GM18498 (cell line): ENCODE results near the gene EGFL8.
A peak's percentile ranks its signal among the peaks of the same experiment; 100 is the strongest.
"Not testable (repeated sequence)": the region's sequence is repeated elsewhere in the genome, so short reads cannot be mapped to it uniquely, and the experiment has no call there.

Experiments used
- ATAC-seq: cut with Tn5 transposase; IDR thresholded peaks from one replicate; pipeline ENCODE4 v1.9.1; 2021; ENCODE audit warnings: mild to moderate bottlenecking, moderate library complexity; ENCODE audit not compliant: unreplicated experiment

Gene EGFL8

GRCh38 chr6:32194825-32195651, 30.6 kb downstream of the EGFL8 start:
- ATAC-seq = no peak

GRCh38 chr6:32195652-32195901, 31.2 kb downstream of the EGFL8 start:
- peak; percentile 80 for ATAC-seq

DNA sequence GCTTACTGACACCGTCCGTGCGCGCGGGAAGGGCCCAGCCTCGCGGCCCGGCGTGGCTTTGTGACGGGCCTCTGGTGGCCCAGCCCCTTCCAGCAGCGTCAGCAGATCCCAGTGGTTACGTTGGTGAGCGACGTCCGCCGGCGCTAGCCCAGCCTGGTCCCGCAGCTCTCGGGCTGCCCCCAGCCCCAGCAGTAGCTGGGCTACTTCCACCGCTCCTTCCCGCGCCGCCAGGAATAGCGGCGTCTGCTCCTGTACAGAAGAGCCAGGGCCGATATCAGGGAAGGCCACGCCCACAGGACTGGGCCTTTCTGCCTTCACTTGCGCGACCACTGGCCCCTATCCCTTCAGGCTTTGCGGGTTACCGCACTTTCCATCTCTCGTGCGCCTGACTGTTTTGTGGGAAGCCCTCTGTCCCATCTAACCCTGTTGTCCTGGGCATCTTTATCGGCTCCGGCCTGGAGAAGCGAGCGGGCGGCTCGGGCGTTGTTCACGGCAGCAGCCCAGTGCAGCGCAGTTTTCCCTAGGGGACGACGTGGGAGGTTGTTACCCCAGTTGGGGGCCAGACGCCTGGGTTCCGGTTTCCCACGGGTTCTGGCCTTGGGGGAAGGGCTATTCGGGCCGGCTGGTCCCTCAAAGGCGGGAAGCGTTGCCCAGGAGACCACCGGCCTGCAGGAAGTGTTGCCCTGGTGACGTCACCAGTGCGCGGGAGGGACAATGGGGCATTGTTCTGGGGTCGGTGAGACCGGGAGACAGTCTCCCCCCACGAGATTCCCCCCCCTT, 31.7 kb downstream of the EGFL8 start:
- ATAC-seq = peak; percentile 87

DNA sequence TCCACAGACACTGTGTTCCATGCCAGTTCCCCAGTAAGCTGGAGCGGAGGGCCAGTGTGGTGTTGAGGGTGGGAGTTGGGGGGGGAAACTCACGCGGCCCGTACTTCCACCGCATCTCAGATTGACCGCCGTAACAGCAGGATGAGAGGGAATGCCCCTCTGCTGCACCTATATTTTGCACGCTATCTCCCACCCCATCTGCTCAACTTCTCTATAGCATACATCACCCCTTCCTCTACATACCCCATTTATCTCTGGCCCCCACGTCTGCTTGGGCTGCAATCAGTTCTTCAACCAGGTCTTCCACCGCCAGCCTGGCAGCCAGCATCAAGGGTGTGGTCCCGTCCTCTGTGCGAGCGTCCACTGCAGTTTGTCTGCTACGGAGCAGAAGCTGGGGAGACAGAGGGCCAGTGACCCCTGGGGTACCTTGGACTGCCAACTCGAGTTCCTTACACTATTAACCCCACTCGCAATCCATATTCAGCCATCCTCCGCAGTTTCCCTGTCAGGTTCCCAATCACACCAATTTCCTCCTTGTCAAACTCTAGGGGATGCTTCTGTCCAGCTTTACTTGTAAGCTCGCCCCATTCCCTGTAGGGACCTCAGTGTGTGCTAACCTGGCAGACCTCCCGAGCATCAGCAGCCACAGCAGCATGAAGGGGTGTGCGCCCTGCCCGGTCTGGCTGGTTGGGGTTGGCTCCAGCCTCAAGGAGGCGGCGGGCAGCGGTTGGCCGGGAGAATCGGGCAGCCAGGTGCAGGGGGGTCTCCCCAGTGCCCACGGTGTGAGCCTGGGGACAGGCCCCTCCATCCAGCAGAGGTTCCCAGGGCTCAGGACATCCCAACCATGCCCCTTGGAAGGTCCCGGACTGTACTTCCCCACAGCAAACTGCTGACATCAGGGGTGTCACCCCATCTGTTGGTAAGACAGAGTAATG, 32.6 kb downstream of the EGFL8 start:
- no peak for ATAC-seq

- no peak for ATAC-seq
These were observed 33.9 kb downstream of the EGFL8 start for GRCh38 chr6:32198345-32198696.

- no peak for ATAC-seq
These were observed 34.5 kb downstream of the EGFL8 start for GRCh38 chr6:32198866-32199265.

DNA sequence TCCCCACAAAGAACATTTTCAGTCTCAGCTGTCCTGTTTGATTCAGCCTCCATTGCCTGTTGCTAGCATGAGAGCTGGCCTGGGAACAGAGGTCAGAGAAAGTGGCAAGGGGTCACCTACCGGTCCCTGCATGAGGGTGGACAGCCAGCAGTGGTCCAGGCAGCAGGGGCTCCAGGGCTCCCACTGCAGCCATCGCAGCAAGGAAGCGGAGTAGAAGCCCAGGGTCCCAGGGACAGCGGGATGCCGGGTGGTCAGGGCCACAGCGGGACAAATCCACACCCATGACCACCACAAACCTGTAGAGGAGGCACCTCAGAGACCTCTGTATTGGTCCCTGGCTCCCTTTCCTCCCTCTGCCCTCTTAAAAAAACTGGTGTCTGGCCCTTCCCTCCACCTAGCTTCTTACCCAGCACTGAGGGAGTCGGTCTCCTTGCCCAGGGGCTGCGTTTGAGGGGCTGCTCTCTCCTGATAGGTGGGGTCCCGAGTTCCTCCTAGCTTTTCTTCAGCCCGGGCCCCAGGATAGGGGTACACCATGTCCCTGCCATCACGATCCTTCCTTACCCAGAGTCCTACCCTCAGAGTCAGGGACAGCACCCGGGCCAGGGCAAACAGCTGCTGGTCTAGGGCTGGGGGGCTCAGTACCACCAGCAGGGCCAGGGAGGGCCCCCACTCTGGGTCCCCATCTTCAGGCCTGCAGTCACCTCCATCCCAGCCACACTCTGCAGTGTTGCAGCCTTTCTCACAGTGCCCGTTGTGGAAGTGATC, 36.5 kb downstream of the EGFL8 start:
- no peak for ATAC-seq

DNA sequence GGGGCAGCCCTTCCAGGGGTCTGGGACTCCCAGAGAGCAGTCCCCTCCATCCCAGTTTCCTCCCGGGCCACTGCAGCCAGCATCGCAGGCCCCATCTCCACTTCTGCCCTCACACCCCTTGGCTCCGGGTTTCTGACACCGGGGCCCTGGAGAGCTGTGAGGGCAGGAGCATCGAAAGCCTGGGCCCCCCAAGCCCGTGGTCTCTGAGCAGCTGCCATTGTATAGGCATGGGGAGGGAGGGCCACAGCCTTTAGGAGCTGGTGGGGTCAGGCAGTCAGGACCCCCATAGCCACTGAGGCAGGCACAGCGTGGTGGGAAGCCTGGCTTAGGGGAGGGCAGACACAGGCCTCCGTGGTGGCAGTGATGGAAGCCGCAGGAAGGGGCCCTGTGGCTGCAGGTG, 37.8 kb downstream of the EGFL8 start:
- ATAC-seq = no peak

GRCh38 chr6:32203426-32204267, 39.3 kb downstream of the EGFL8 start:
- ATAC-seq = no peak

GRCh38 chr6:32204268-32204715, 39.9 kb downstream of the EGFL8 start:
- no peak for ATAC-seq

DNA sequence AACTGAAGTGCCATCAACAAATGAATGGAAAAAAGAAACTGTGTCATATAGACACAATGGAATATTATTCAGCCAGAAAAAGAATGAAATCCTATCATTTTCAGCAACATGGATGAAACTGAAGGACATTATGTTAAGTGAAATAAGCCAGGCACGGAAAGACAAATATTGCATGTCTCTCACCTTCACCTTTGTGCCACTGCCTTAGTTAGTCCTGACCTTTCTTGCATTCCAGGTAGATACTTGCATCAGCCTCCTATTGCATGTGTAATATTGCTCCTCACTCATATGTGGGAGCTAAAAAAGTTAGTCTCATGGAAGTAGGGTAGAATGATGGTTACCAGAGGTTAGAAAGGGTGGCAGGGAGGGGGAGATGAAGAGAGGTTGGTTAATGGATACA, 44.6 kb downstream of the EGFL8 start:
- ATAC-seq = no peak

DNA sequence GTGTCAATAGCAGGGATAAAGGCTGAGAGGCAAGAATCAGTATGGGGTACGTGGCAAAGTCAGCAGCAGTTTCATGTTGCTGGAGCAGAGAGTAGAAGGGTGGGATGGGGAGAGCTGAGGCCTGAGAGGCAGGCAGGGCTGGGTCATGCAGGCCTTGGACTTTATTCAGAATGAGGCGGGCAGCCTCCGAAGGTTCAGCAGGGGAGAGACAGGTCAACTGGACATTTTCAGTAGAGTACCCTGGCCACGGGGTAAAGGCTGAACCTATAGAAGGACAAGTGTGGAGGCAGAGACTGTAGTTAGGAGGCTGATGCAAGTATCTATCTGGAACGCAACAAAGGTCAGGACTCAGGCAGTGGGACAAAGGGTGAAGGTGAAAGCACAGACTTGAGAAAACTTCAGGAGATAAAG, 45.8 kb downstream of the EGFL8 start:
- ATAC-seq = no peak

DNA sequence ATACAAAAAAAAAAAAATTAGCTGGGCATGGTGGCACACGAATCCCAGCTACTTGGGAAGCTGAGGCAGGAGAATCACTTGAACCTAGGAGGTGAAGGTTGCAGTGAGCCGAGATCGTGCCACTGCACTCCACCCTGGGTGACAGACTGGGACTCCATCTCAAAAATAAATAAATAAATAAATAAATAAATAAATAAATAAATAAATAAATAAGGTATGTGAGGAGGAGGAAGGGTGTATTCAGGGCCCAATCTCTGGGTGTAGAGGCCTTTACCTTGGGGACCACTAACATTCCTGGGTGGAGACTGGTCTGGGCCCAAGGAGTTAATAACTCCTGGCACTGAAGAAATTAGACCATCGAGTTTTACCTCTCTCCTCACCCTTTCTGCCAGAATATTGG, 47.0 kb downstream of the EGFL8 start:
- ATAC-seq = not testable (repeated sequence)

DNA sequence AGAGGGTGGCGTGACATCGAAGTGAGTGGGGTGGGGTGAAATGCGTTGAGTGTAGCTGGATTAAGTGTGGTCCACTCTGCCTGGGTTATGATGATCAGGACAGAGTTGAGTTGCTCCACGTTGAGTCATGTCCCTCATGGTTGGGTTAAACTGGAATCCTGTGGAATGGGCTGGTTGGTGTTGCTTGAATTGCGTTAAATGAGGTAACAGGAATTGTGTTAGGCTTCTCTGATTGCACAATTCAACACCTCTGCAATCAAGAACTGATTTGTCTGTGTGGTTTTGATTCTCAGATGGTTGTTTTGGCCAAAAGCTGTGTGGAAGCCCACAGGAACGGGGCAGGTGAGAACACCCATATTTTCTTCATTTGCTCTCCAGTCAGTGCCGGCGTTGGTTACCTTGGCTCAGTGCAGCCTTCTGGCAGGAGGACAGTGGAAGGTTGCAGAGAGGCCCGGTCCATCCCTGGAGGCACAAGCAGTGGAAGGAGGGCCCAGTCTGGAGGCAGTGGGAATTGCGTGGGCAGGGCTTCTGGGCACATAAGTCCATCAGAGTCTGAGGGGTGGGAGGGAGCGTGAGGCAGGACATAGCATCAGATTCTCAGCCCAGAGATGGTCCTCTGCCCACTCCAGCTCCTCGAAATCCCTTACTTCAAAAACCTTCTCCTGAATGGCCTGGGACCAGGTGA, 47.8 kb downstream of the EGFL8 start:
- no peak for ATAC-seq

DNA sequence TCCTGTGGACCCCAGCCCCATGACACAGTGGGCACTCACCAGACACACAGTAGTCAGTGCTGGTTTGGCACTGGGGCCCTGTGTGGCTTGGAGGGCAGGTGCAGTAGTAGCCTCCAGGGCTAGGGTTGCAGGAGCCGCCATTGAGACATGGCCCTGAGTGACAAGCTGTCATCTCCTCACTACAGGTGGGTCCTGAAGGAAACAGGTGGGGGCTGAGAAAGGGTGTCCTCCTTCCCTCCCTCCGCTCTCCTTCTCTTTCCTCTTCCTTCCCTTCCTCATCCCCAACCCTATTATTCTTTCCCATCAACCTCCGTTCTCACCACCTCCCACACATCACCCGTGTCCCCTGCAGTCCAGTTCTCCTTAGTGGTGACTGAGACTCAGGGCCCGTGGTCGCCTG, 49.3 kb downstream of the EGFL8 start:
- ATAC-seq = no peak

DNA sequence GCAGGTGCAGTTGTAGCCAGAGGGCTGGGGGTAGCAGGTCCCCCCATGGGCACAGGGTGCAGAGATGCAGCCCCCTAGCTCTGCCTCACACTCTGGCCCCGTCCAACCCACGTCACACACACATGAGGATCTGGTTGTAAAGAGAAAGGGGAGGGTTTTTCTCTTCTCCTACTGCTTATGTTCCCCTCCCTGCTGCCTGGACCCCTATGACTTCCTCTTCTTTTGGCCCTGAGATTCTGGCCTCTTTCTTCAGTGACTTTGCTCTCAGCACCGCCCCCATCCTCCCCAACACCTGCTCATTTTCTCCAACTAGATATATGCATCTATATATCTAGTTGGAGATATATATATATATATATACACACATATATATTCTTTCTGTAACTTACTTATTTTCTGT, 49.7 kb downstream of the EGFL8 start:
- no peak for ATAC-seq

- ATAC-seq = no peak
These were observed 51.2 kb downstream of the EGFL8 start for GRCh38 chr6:32215617-32216016.

DNA sequence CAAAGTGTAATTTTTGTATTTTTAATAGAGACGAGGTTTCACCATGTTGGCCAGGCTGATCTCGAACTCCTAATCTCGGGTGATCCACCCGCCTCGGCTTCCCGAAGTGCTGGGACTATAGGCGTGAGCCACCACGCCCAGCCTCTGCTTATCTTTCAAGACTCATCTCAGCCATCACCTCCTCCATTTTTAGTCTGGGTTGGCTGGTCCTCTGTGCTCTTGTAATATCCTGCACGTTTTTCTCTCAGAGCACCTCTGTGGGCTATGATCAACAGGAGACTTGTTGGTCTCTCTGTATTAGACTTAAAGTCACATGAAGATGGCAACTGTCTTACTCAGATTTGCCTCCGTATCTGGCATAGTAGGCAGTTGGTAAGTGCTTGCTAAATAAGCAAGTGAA, 51.9 kb downstream of the EGFL8 start:
- no peak for ATAC-seq

DNA sequence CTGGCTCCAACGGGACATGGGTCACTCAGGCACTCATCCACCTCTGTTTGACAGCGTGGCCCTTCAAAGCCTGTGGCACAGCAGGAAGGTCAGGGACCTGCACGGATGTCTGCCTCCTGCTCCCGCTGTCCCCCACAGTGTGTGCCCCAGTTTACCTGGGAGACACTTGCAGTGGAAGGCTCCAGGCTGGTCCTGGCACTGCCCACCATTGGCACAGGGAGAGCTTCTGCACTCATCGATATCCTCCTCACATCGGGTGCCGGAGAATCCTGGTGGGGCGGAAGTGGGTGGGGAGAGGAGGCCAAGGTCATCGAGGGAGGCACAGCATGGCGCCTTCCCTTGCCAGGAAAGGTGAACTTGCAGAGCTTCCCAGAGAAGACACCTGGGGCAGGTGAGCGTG, 52.6 kb downstream of the EGFL8 start:
- ATAC-seq = no peak
